Activated gamma-delta T cell treated with anti-CD3 and anti-CD28 coated beads, Interleukin-2, amount 50 U/mL, for 16 hours (primary cell): ENCODE results near the gene MYO10.

Experiments used
- DNase-seq: peaks from one replicate; pipeline ENCODE4 v3.0.0-alpha.2; 2020; ENCODE audit warnings: low read depth

MYO10 gene

DNA sequence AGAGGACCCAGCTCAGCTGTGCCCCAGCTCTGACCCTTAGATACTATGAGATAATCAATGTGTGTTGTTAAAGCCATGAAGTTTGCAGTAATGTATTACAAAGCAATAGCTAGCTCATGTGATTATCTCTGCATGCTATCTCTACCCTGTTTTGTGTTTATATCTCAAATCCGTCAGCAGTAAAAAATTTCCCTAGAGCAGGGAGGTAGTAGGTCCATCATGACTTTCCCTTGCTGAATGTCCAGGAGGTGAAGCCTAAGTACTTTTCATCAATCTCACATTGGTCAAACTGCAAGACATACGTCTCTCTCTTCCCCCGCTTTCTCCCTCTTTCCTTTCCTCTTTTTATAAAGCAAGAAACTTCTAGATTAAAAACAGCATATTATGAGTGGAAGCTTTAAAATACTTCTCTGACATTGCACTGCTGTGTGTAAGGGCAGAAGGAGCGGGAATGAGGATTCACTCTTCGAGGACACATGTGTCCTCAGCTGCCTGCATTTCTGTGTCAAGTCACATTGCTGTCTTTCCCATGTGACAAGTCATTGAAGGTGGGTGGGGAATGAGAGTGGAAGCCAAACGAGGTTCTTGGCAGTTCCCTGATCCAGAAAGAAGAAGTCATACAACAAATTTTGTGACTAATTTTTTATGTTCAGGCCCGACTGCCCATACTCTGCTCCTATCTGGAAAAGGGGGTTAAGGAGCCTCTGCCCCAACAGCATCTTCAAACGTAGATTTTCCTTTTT lies 226.2 kb downstream of the MYO10 start:
- no peak for DNase-seq

GRCh38 chr5:16707869-16708192 lies 228.3 kb downstream of the MYO10 start:
- DNase-seq = no peak

- no peak for DNase-seq
Measured at GRCh38 chr5:16707168-16707868, 228.8 kb downstream of the MYO10 start.

- DNase-seq = no peak
Measured at GRCh38 chr5:16704945-16705344, 231.1 kb downstream of the MYO10 start.

- DNase-seq = no peak
Measured at GRCh38 chr5:16702964-16703363, 233.1 kb downstream of the MYO10 start.

GRCh38 chr5:16701134-16702099 lies 234.7 kb downstream of the MYO10 start:
- no peak for DNase-seq

GRCh38 chr5:16700081-16700480 lies 236.0 kb downstream of the MYO10 start:
- DNase-seq = no peak

- no peak for DNase-seq
Measured at GRCh38 chr5:16695779-16696178, 240.3 kb downstream of the MYO10 start.

DNA sequence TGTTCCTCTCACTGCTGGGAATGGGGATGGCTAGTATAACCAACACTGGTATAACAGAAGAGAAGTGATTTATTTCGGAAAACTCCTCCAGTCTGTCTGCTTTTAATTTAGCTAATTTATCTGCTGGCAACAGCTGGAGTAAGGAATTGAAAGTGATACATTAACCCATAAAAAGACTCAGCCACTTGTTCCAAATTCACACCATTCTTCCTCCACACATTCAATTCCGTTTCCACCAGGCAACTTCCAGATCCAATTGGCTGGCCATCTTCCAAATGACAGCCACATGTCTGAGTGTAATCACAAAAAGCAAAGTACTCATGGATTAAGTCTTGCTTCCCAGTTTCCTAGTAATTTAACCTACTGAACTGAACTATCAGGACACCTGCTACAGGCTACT lies 242.2 kb downstream of the MYO10 start:
- no peak for DNase-seq

GRCh38 chr5:16691731-16692130 lies 244.4 kb downstream of the MYO10 start:
- DNase-seq = no peak

DNA sequence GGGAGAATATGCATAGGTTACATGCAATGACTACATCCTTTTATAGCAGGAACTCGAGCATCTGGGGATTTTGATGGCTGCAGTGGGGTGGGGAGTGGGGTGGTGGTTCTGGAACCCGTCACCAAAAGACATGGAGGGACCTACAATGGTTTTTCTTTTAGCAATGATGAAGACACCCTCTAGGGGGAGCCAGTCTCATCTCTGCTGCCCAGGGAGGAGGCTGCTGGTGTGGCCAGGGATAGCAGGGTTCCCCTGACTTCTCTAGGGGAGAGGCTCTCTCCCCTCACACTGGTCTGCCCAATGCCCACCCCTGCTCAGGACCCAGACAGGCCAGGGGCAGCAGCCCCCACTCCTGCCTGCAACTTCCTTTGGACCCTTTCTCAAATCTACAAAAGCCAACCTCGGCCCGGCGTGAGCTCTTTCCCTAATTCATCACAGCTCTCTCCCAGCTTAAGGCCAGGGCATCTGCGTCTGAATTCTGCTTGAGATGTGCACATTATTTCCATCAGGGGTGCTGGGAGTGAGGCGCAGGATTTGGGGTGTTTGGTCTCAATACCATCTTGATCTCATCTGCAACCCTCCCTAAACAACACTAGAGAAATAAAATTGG lies 245.7 kb downstream of the MYO10 start:
- DNase-seq = no peak

- no peak for DNase-seq
Measured at GRCh38 chr5:16687898-16688297, 248.2 kb downstream of the MYO10 start.

GRCh38 chr5:16685069-16685468 lies 251.0 kb downstream of the MYO10 start:
- no peak for DNase-seq

GRCh38 chr5:16681876-16682275 lies 254.2 kb downstream of the MYO10 start:
- no peak for DNase-seq

DNA sequence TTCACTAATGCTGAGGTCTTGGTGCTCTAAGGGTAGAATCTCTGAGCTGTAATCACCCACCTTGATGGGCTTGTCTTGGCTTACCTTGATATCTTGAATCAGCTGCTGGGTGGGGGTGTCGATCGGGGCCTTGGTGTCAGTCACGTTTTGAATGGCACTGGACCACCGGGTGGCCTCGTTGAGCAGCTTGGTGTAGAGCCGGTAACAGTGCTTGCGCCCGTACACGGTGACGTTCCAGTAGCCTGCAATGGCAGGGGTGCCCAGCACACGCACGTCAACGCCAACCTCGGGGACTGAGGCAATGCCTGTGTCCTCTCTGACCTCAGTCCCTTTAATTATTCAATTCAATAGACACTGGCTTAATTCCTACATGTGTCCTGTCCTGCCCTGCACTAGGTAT lies 256.2 kb downstream of the MYO10 start:
- no peak for DNase-seq

DNA sequence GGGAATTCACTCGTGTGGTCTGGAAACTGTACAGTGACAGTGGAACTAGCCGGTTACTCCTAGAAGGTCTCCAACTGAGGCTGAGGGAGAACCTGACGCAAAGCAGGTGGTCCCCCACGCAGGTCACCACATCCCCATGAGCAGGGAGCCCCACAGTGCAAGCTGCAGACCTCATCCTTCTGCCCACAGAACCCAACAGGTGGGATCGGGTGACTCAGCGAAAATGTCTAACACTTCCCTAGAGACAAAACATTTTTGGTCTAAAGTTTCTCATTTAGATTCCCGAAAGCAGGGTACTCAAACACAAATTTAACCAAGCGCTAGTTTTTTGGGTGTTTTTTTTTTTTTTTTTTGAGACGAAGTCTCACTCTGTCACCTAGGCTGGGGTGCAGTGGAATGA lies 256.9 kb downstream of the MYO10 start:
- no peak for DNase-seq

- no peak for DNase-seq
Measured at GRCh38 chr5:16675806-16676205, 260.3 kb downstream of the MYO10 start.

DNA sequence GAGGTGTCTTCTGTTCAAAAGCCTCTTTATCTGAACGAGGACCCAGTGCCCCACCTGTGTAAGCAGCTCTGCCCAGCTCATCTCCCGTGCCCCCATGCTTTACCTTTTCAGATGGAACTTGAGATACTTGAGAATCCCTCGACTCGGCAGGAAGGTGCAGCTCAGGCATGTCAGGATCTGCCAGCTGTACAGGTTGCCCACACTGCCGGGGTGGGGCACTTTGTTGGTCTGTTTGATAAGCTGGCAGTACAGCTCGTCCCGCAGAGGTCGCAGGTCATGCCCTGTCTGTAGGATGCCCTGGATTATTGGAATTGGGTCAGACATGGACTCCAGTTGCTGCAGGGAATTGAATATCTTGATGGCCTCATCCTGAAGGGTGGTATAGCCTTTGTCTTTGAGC lies 261.3 kb downstream of the MYO10 start:
- no peak for DNase-seq

DNA sequence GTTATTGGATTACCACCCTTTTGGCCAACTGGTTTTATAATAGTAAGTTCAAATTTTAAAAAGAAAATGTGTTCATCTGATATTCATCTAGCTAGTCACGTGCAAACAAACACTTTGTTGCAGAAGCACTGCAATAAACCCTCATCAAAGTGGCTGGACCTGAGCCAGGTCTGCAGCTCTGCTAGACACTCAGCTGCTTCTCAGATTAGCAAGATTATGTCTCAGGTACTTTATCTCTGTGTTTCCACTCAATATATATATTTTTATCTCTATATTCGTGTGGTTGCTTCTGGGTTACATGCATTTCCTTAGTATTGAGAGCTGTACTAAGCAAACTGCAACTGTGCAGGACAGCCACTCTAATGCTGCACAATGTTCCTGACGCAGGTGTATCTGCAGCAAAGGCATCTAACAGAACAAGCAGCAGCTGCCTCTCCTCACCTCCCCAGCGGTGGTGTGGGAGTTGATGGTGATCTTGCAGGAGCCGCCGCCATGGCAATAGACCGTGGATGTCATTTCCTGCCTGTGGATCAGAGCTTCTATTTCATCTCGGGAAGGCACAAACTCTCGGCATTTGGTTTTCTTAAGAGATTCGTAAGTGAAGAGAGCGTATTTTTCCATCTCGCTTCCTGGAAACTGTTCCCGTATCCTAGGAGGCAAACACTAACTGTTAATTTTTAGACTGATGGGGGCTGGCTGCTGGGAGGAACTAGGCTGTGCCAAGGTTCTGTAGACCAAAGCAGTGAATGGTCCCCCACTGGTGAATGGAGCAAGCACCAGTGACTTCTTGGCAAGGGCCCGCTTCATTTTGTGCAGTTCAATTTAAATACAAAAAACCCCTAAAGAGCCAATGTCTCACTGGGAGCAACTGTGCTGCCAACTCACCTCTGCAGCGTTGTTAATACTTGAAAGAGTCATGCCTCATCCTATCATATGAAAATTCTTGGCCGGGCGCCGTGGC lies 262.6 kb downstream of the MYO10 start:
- DNase-seq = no peak

DNA sequence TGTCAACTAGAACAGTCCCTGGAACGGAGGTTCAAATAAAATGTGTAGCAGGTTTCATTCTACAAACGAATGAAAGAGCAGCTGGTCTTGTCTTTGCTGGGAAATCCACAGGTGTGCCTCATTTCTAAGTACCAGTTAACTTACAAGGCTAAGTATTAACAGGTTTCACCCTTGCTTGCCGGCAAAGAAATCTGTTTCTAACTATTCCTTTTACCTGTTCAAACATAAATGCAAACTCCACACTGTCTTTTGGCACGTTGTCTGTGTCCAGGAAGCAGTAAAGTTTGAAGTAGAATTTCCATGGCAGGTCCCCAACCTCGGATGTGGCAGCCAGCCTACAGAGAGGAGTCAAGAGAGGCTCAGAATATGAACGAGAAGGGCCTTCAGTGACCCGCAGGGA lies 264.9 kb downstream of the MYO10 start:
- DNase-seq = no peak

- DNase-seq = no peak
Measured at GRCh38 chr5:16669776-16670175, 266.3 kb downstream of the MYO10 start.
